ENCODE results near the gene CYTH2.
A peak's percentile ranks its signal among the peaks of the same experiment; 100 is the strongest.

Gene CYTH2

GRCh38 chr19:48445606-48446481, 23.3 kb upstream of the CYTH2 start, which contains the start of gene GRWD1:
Gene GRWD1, plus strand, starts transcription at chr19:48445983. Its CDS starts 23 bp downstream, at chr19:48446006.
- TF ChIP-seq TEAD4 (IDR thresholded peaks at IDR 0.05) (0 out of 2 replicates have a peak, but pooled peaks have one; percentile 9), ZBTB7A (IDR thresholded peaks at IDR 0.05; ENCODE audit: low read depth) (no peak), MAX (IDR thresholded peaks at IDR 0.05) (peak; percentile 98), CREB1 (IDR thresholded peaks at IDR 0.05; ENCODE audit: low read depth) (peak; percentile 85), YY1 (IDR thresholded peaks at IDR 0.05; ENCODE audit: low read depth) (peak; percentile 97), USF1 (IDR thresholded peaks at IDR 0.05) (peak; percentile 53; the same call in 1 of the 2 replicates), TAF1 (IDR thresholded peaks at IDR 0.05; ENCODE audit: low read depth) (peak; percentile 89), FOXM1 (IDR thresholded peaks at IDR 0.05; ENCODE audit: borderline replicate concordance, low read depth) (no peak), CEBPB (IDR thresholded peaks at IDR 0.05) (no peak), NFIC (IDR thresholded peaks at IDR 0.05) (no peak), TCF12 (IDR thresholded peaks at IDR 0.05; ENCODE audit: low read depth) (no peak; the same call in 1 of the 2 replicates), RAD21 (IDR thresholded peaks at IDR 0.05; ENCODE audit: low read depth) (no peak), EP300 (IDR thresholded peaks at IDR 0.05; ENCODE audit: borderline replicate concordance) (no peak), EGR1 (IDR thresholded peaks at IDR 0.05) (no peak), REST (IDR thresholded peaks at IDR 0.05; ENCODE audit: low read depth) (no peak)

DNA sequence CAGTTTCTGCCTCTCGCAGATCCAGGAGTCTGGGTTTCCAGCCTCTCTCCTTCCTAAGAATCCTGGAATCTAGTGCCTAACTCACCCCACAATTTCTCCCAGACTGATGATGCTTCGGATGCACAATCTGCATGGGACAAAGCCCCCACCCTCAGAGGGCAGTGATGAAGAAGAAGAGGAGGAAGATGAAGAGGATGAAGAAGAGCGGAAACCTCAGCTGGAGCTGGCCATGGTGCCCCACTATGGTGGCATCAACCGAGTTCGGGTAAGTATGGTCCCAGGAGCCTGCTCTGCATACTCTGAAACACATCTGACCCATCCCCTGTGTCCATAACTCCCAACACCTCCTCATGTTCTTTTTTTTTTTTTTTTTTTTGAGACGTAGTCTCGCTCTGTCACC, 22.6 kb upstream of the CYTH2 start:
- TF ChIP-seq NFIC (IDR thresholded peaks at IDR 0.05) = no peak
- no peak for TF ChIP-seq EP300 (IDR thresholded peaks at IDR 0.05; ENCODE audit: borderline replicate concordance)
- TF ChIP-seq FOXM1 (IDR thresholded peaks at IDR 0.05; ENCODE audit: borderline replicate concordance, low read depth) = no peak
- no peak for TF ChIP-seq REST (IDR thresholded peaks at IDR 0.05; ENCODE audit: low read depth)
- TF ChIP-seq TAF1 (IDR thresholded peaks at IDR 0.05; ENCODE audit: low read depth) = no peak
- no peak for TF ChIP-seq USF1 (IDR thresholded peaks at IDR 0.05)
- TF ChIP-seq EGR1 (IDR thresholded peaks at IDR 0.05) = no peak
- TF ChIP-seq CREB1 (IDR thresholded peaks at IDR 0.05; ENCODE audit: low read depth) = no peak
- TF ChIP-seq TCF12 (IDR thresholded peaks at IDR 0.05; ENCODE audit: low read depth) = no peak

DNA sequence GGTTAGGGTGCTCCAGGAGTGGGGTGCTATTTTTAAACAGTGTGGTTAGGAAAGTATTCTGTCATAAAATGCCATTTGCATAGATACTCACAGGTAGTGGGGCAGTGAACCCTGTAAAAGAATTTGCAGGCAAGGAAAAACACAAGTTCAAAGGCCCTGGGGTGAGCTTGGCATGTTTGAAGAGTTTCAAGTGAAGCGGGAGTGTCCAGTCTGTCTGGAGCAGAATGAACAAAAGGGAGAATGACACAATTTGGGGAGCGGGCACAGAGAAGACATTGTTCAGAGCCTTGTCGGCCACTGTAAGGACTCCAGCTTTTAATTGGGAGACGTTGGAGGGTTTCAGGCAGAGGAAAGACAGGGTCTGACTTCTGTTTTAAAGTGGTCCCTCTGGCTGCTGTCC, 20.6 kb upstream of the CYTH2 start:
- TF ChIP-seq RAD21 (IDR thresholded peaks at IDR 0.05; ENCODE audit: low read depth) (no peak), EP300 (IDR thresholded peaks at IDR 0.05; ENCODE audit: borderline replicate concordance) (no peak), ZBTB7A (IDR thresholded peaks at IDR 0.05; ENCODE audit: low read depth) (no peak), MAX (IDR thresholded peaks at IDR 0.05) (no peak), REST (IDR thresholded peaks at IDR 0.05; ENCODE audit: low read depth) (no peak), NFIC (IDR thresholded peaks at IDR 0.05) (no peak), CEBPB (IDR thresholded peaks at IDR 0.05) (no peak), TEAD4 (IDR thresholded peaks at IDR 0.05) (no peak), CREB1 (IDR thresholded peaks at IDR 0.05; ENCODE audit: low read depth) (no peak), FOXM1 (IDR thresholded peaks at IDR 0.05; ENCODE audit: borderline replicate concordance, low read depth) (no peak), EGR1 (IDR thresholded peaks at IDR 0.05) (no peak)

DNA sequence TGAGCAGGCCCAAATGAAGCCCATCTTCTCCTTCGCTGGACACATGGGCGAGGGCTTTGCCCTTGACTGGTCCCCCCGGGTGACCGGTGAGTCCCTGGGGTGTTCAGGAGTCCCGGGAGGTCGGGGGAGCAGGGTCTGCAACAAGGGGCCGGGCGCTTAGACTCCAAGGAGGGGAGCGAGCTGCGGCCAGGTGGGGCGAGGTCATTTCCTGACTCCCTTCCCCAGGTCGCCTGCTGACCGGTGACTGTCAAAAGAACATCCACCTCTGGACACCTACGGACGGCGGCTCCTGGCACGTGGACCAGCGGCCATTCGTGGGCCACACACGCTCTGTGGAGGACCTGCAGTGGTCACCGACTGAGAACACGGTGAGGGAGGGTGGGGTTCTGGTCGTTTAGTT, 18.7 kb upstream of the CYTH2 start:
- TF ChIP-seq EGR1 (IDR thresholded peaks at IDR 0.05) (no peak), MAX (IDR thresholded peaks at IDR 0.05) (no peak), EP300 (IDR thresholded peaks at IDR 0.05; ENCODE audit: borderline replicate concordance) (no peak), REST (IDR thresholded peaks at IDR 0.05; ENCODE audit: low read depth) (no peak), USF1 (IDR thresholded peaks at IDR 0.05) (no peak), ZBTB7A (IDR thresholded peaks at IDR 0.05; ENCODE audit: low read depth) (no peak), NFIC (IDR thresholded peaks at IDR 0.05) (no peak), TCF12 (IDR thresholded peaks at IDR 0.05; ENCODE audit: low read depth) (no peak), FOXM1 (IDR thresholded peaks at IDR 0.05; ENCODE audit: borderline replicate concordance, low read depth) (no peak), TEAD4 (IDR thresholded peaks at IDR 0.05) (no peak), TAF1 (IDR thresholded peaks at IDR 0.05; ENCODE audit: low read depth) (no peak), CEBPB (IDR thresholded peaks at IDR 0.05) (no peak), CREB1 (IDR thresholded peaks at IDR 0.05; ENCODE audit: low read depth) (no peak), YY1 (IDR thresholded peaks at IDR 0.05; ENCODE audit: low read depth) (no peak), RAD21 (IDR thresholded peaks at IDR 0.05; ENCODE audit: low read depth) (no peak)
